Measurements from ENCODE around the gene FAM83G.

FAM83G gene

GRCh38 chr17:18991531-18992315 lies 12.8 kb downstream of the FAM83G start:
- H3K4me3 ChIP-seq (ENCODE audit: low read length): no peak overlapping the region
- no peak for DNase-seq (ENCODE audit: low read depth)
- TF ChIP-seq, protein P1, sequence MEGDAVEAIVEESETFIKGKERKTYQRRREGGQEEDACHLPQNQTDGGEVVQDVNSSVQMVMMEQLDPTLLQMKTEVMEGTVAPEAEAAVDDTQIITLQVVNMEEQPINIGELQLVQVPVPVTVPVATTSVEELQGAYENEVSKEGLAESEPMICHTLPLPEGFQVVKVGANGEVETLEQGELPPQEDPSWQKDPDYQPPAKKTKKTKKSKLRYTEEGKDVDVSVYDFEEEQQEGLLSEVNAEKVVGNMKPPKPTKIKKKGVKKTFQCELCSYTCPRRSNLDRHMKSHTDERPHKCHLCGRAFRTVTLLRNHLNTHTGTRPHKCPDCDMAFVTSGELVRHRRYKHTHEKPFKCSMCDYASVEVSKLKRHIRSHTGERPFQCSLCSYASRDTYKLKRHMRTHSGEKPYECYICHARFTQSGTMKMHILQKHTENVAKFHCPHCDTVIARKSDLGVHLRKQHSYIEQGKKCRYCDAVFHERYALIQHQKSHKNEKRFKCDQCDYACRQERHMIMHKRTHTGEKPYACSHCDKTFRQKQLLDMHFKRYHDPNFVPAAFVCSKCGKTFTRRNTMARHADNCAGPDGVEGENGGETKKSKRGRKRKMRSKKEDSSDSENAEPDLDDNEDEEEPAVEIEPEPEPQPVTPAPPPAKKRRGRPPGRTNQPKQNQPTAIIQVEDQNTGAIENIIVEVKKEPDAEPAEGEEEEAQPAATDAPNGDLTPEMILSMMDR (conservative IDR thresholded peaks at IDR 0.05; ENCODE audit: low read depth, low read length): no peak

GRCh38 chr17:18990331-18990730 lies 14.2 kb downstream of the FAM83G start:
- TF ChIP-seq, protein P1 (conservative IDR thresholded peaks at IDR 0.05; ENCODE audit: low read depth, low read length): no peak
- no peak overlapping the region for H3K4me3 ChIP-seq (ENCODE audit: low read length)
- no peak for DNase-seq (ENCODE audit: low read depth)

DNA sequence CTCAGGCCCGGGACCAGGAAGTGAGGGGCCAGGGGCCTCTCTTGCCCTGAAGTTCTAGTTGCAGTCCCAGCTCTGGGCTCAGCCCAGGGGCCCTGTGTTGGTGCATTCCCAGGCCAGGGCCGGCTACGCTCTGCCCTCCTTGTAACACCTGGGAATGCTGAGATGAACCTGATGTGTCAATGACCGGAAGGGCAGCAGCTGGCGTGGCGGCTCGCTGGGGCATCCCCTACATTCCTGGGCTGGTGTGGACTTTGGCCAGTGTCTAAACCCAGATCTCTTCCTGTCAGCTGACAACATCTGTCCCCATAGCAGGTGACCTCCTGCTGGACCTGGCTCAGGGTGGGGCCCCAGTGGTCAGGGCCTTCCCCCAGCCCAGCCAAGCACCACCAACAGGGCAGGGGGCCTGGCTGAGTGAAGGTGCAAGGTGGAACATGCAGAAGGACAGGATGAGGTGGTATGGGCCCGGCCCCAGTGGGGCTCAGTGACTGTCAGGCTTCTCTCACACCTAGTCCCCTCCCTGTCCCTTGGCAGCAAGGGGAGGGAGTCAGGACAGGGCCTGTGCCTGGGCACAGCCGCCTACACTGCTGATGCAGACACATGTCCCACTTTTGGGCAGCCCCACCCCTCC lies 15.9 kb downstream of the FAM83G start:
- DNase-seq (ENCODE audit: low read depth): no peak
- no peak overlapping the region for H3K4me3 ChIP-seq (ENCODE audit: low read length)
- TF ChIP-seq, protein P1 (conservative IDR thresholded peaks at IDR 0.05; ENCODE audit: low read depth, low read length): no peak

DNA sequence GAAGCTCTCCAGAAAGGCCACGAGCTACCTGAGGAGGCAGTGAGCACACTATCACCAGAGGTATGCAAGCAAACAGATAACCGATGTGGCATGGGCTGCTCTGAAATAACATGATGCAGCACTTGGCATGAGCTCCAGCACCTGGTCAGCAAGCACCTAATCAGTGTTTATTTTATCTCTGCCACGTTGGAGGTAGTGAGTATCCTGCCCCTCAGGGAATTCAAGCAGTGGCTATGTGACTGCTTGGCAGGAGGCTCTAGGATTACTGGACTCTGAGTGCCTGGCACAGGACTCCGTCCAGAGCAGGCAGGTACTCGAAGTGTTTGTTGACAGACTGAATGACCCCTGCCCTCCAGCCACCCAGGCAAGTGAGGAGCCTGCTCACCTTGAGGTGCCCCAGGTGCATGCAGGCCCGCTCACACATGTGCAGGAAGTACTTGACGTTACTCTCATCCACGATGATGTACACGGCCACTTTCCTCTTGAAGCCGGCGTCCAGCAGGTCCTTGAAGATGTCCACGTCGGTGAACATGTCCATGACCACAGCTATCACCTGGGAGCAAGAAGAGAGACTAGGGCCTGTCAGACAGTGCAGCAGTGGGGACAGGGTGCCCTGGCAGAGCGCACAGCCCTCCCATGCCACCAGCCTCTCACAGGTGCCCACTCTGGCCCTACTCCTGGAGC lies 16.6 kb downstream of the FAM83G start:
- no peak for DNase-seq (ENCODE audit: low read depth)
- TF ChIP-seq, protein P1 (conservative IDR thresholded peaks at IDR 0.05; ENCODE audit: low read depth, low read length): no peak
- H3K4me3 ChIP-seq (ENCODE audit: low read length): no peak overlapping the region

DNA sequence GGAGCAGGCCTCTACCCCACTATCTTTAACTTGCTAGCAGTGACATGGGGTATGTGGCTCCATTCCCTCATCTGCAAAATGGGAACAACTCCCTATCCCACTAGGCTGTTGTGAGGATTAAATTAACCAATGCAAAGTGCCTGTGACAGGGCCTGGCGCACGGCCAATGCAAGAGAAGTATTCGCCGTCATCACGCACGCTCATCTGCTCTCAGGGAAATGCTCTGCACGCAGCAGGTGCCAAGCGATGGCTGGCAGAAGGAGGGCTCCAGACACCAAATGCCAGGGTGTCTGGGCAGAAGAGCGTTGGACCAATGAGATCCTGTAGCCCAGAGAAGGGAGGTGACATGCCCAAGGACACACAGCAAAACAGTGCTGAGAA lies 17.3 kb downstream of the FAM83G start:
- no peak overlapping the region for H3K4me3 ChIP-seq (ENCODE audit: low read length)
- no peak for DNase-seq (ENCODE audit: low read depth)
- TF ChIP-seq, protein P1 (conservative IDR thresholded peaks at IDR 0.05; ENCODE audit: low read depth, low read length): no peak

GRCh38 chr17:18986541-18987229 lies 17.9 kb downstream of the FAM83G start:
- no peak overlapping the region for H3K4me3 ChIP-seq (ENCODE audit: low read length)
- DNase-seq (ENCODE audit: low read depth): no peak
- TF ChIP-seq, protein P1 (conservative IDR thresholded peaks at IDR 0.05; ENCODE audit: low read depth, low read length): no peak
